HepG2 (cell line): ENCODE data around the gene LBX2. TPM values are rescaled to one million over a fixed set of nuclear protein-coding genes. Genes with fewer than 3 reads are reported as not detected.

Experiments used
- ARHGAP35 ChIP-seq: sonication (generic); formaldehyde crosslinking; IDR thresholded peaks from 2 replicates; pipeline ENCODE4 v1.9.0; 2022; ENCODE audit warnings: mild to moderate bottlenecking, inconsistent platforms, moderate library complexity, missing genetic modification reagents, borderline replicate concordance
- FOXC1 ChIP-seq: sonication (generic); formaldehyde crosslinking; IDR thresholded peaks from 2 replicates; pipeline ENCODE4 v1.8.0; 2022; ENCODE audit warnings: mild to moderate bottlenecking, missing genetic modification reagents, borderline replicate concordance
- HNF4G ChIP-seq, 2 experiments: sonication (generic) in 1 of 2; formaldehyde crosslinking in 1 of 2; IDR thresholded peaks; 2 replicates each; pipeline versions ENCODE4 v1.4.0 to v1.6.1; 2011 to 2020; ENCODE audit warnings: borderline replicate concordance in 2 of 2, low read depth in 2 of 2, mild to moderate bottlenecking in 2 of 2, low read length in 1 of 2, missing genetic modification reagents in 1 of 2, moderate library complexity in 1 of 2
- KLF9 ChIP-seq: IDR thresholded peaks from 2 replicates; pipeline ENCODE4 v1.6.1; 2016; ENCODE audit warnings: low read depth
- MAZ ChIP-seq, 2 experiments: sonication (generic) in 1 of 2; formaldehyde crosslinking in 1 of 2; IDR thresholded peaks; 2 replicates each; pipeline versions ENCODE4 v1.5.0 to v1.6.1; 2012 to 2020; ENCODE audit warnings: low read depth in 2 of 2, mild to moderate bottlenecking in 2 of 2, borderline replicate concordance in 1 of 2, improper control_type of control experiment in 1 of 2, low read length in 1 of 2, missing genetic modification reagents in 1 of 2, moderate library complexity in 1 of 2
- NCOA2 ChIP-seq: sonication (generic); formaldehyde crosslinking; IDR thresholded peaks from 2 replicates; pipeline ENCODE4 v1.8.0; 2022; ENCODE audit warnings: inconsistent platforms
- NR2F1 ChIP-seq, 2 experiments: fragments of 450-650 bp in 1 of 2; formaldehyde crosslinking in 1 of 2; IDR thresholded peaks; 2 replicates each; pipeline versions ENCODE4 v1.5.0 to v1.6.1; 2016 to 2020; ENCODE audit warnings: mild to moderate bottlenecking in 1 of 2, missing compliant biosample characterization in 1 of 2, missing genetic modification reagents in 1 of 2, moderate library complexity in 1 of 2
- THAP11 ChIP-seq: IDR thresholded peaks from 2 replicates; pipeline ENCODE4 v1.6.1; 2016; ENCODE audit warnings: missing biosample characterization, missing genetic modification reagents
- ZFP82 ChIP-seq: sonication (generic); formaldehyde crosslinking; IDR thresholded peaks from 2 replicates; pipeline ENCODE4 v1.5.1; 2020; ENCODE audit warnings: mild to moderate bottlenecking, missing genetic modification reagents, borderline replicate concordance
- ZNF274 ChIP-seq: sonication (generic); formaldehyde crosslinking; IDR thresholded peaks from 2 replicates; pipeline ENCODE4 v1.5.1; 2020; ENCODE audit warnings: mild to moderate bottlenecking, missing genetic modification reagents
- ZNF431 ChIP-seq: sonication (generic); formaldehyde crosslinking; IDR thresholded peaks from 2 replicates; pipeline ENCODE4 v1.9.0; 2022; ENCODE audit warnings: missing genetic modification reagents, low read depth, mild to moderate bottlenecking, borderline replicate concordance
- ZNF547 ChIP-seq: sonication (generic); formaldehyde crosslinking; IDR thresholded peaks from 2 replicates; pipeline ENCODE4 v1.5.1; 2020; ENCODE audit warnings: mild to moderate bottlenecking, missing genetic modification reagents
- ZNF558 ChIP-seq: sonication (generic); formaldehyde crosslinking; IDR thresholded peaks from 2 replicates; pipeline ENCODE4 v1.9.0; 2022; ENCODE audit warnings: mild to moderate bottlenecking, missing genetic modification reagents, borderline replicate concordance
- ZNF629 ChIP-seq: sonication (generic); formaldehyde crosslinking; conservative IDR thresholded peaks from 2 replicates; pipeline ENCODE4 v1.5.0; 2020; ENCODE audit warnings: missing genetic modification reagents
- ZNF792 ChIP-seq: IDR thresholded peaks from 2 replicates; pipeline ENCODE4 v1.6.1; 2016
- ZNF816 ChIP-seq: sonication (generic); formaldehyde crosslinking; IDR thresholded peaks from 2 replicates; pipeline ENCODE4 v1.8.0; 2022; ENCODE audit warnings: missing genetic modification reagents, mild to moderate bottlenecking, borderline replicate concordance
- ZNF883 ChIP-seq: sonication (generic); formaldehyde crosslinking; IDR thresholded peaks from 2 replicates; pipeline ENCODE4 v1.5.1; 2020; ENCODE audit warnings: mild to moderate bottlenecking, missing genetic modification reagents; ENCODE audit errors: not compliant biosample characterization
- ZSCAN21 ChIP-seq: sonication (generic); formaldehyde crosslinking; IDR thresholded peaks from 2 replicates; pipeline ENCODE4 v1.8.0; 2022; ENCODE audit warnings: mild to moderate bottlenecking, missing genetic modification reagents, moderate library complexity, borderline replicate concordance
- ZSCAN25 ChIP-seq: sonication (generic); formaldehyde crosslinking; IDR thresholded peaks from 2 replicates; pipeline ENCODE4 v1.8.0; 2022; ENCODE audit warnings: mild to moderate bottlenecking, missing genetic modification reagents
- polyA plus RNA-seq, 8 experiments: library from polyadenylated mRNA; depleted of rRNA in 3 of 8; stranded (reverse) in 7 of 8; unstranded in 1 of 8; fragments of >200 nt; fragmentation: Illumina TruSeq in 4 of 8; extraction: Trizol in 4 of 8; gene quantifications; 2 replicates each; pipeline versions ENCODE4 v1.2.1 to v1.2.3, GENCODE V29; 2011 to 2016; ENCODE audit warnings: low read depth in 4 of 8, missing spikeins in 1 of 8, mixed read lengths in 1 of 8; ENCODE audit not compliant: insufficient read depth in 1 of 8
- total RNA-seq, 5 experiments: library from RNA; depleted of rRNA; stranded (reverse); fragments of >200 nt; fragmentation: Illumina TruSeq; extraction: Trizol; gene quantifications; 2 replicates each; pipeline ENCODE4 v1.2.3, GENCODE V29; 2016; ENCODE audit warnings: low read depth in 1 of 5
- TF ChIP-seq, protein P1 (sequence below): IDR thresholded peaks from 2 replicates; pipeline ENCODE4 v1.6.1; 2012; ENCODE audit warnings: inconsistent platforms
- TF ChIP-seq, protein P2 (sequence below): sonication (generic); formaldehyde crosslinking; IDR thresholded peaks from 2 replicates; pipeline ENCODE4 v1.5.0; 2020; ENCODE audit warnings: mild to moderate bottlenecking, missing genetic modification reagents
- TF ChIP-seq, protein P3 (sequence below): sonication (generic); formaldehyde crosslinking; IDR thresholded peaks from 2 replicates; pipeline ENCODE4 v1.5.0; 2020; ENCODE audit warnings: mild to moderate bottlenecking, missing genetic modification reagents, moderate library complexity
- TF ChIP-seq, protein P4 (sequence below): IDR thresholded peaks from 2 replicates; pipeline ENCODE4 v1.6.1; 2016; ENCODE audit warnings: missing compliant biosample characterization, missing genetic modification reagents, borderline replicate concordance

LBX2 gene
- total and polyA plus RNA-seq, 2 of the 13 experiments (the other 11 are each of a cell fraction or from before 2014, with no cell fraction given): 6.4 to 8.1 TPM

DNA sequence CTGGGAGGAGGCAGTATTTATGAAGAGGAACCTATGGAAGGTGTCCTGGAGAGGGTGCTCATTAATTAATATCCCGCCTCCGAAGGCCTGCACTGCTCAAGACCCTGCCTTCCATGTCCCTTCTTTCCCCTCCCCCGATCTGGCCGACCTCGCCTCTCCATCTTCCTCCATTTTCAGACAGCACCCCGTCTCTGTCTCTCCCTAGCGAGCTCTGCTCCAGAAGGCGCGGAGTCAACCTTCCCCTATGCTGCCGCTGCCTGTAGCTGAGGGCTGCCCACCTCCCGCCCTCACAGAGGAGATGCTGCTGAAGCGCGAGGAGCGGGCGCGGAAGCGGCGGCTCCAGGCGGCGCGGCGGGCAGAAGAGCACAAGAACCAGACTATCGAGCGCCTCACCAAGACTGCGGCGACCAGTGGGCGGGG lies 42.3 kb downstream of the LBX2 start (continued):
- no peak for TF ChIP-seq ZSCAN25 (CRISPR knock-in tag)
- TF ChIP-seq ZNF792 (CRISPR knock-in tag): 0 out of 2 replicates have a peak, but pooled peaks have one; percentile 32
- TF ChIP-seq FOXC1 (CRISPR knock-in tag): no peak
- 0 out of 2 replicates have a peak, but pooled peaks have one; percentile 17 for TF ChIP-seq ZNF816 (CRISPR knock-in tag)
- no peak for TF ChIP-seq NCOA2 (CRISPR knock-in tag)
- TF ChIP-seq NR2F1 (CRISPR knock-in tag; IDR thresholded peaks at IDR 0.05): 0 out of 4 replicates have a peak, but pooled peaks of 1 of the 2 experiments have one; percentile 4
- no peak for TF ChIP-seq ZNF629
- peak; percentile 60; the same call in 1 of the 2 replicates for TF ChIP-seq MAZ (IDR thresholded peaks at IDR 0.05; ENCODE audit: borderline replicate concordance, low read depth, low read length)
- 0 out of 2 replicates have a peak, but pooled peaks have one; percentile 34 for TF ChIP-seq MAZ (CRISPR knock-in tag; IDR thresholded peaks at IDR 0.05; ENCODE audit: low read depth)
- TF ChIP-seq ZFP82 (CRISPR knock-in tag): 0 out of 2 replicates have a peak, but pooled peaks have one; percentile 31
- 0 out of 2 replicates have a peak, but pooled peaks have one; percentile 21 for TF ChIP-seq ZNF558 (CRISPR knock-in tag)
- no peak for TF ChIP-seq HNF4G (IDR thresholded peaks at IDR 0.05; ENCODE audit: borderline replicate concordance, low read depth, low read length)
- TF ChIP-seq HNF4G (CRISPR knock-in tag; IDR thresholded peaks at IDR 0.05; ENCODE audit: borderline replicate concordance, low read depth): no peak
- 0 out of 2 replicates have a peak, but pooled peaks have one; percentile 13 for TF ChIP-seq ARHGAP35
- 0 out of 2 replicates have a peak, but pooled peaks have one; percentile 54 for TF ChIP-seq ZNF431 (CRISPR knock-in tag)
- TF ChIP-seq ZNF883 (CRISPR knock-in tag): peak; percentile 69
- TF ChIP-seq ZNF274 (CRISPR knock-in tag): peak; percentile 9; the same call in 1 of the 2 replicates
- TF ChIP-seq, protein P1, sequence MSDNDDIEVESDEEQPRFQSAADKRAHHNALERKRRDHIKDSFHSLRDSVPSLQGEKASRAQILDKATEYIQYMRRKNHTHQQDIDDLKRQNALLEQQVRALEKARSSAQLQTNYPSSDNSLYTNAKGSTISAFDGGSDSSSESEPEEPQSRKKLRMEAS: peak; percentile 34; the same call in 1 of the 2 replicates
- TF ChIP-seq, protein P2, sequence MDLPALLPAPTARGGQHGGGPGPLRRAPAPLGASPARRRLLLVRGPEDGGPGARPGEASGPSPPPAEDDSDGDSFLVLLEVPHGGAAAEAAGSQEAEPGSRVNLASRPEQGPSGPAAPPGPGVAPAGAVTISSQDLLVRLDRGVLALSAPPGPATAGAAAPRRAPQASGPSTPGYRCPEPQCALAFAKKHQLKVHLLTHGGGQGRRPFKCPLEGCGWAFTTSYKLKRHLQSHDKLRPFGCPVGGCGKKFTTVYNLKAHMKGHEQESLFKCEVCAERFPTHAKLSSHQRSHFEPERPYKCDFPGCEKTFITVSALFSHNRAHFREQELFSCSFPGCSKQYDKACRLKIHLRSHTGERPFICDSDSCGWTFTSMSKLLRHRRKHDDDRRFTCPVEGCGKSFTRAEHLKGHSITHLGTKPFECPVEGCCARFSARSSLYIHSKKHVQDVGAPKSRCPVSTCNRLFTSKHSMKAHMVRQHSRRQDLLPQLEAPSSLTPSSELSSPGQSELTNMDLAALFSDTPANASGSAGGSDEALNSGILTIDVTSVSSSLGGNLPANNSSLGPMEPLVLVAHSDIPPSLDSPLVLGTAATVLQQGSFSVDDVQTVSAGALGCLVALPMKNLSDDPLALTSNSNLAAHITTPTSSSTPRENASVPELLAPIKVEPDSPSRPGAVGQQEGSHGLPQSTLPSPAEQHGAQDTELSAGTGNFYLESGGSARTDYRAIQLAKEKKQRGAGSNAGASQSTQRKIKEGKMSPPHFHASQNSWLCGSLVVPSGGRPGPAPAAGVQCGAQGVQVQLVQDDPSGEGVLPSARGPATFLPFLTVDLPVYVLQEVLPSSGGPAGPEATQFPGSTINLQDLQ (CRISPR knock-in tag): peak; percentile 53; the same call in 1 of the 2 replicates
- peak; percentile 69; the same call in 1 of the 2 replicates for TF ChIP-seq ZSCAN21 (CRISPR knock-in tag)
- TF ChIP-seq THAP11 (CRISPR knock-in tag): peak; percentile 38; the same call in 1 of the 2 replicates
- TF ChIP-seq ZNF547 (CRISPR knock-in tag): 0 out of 2 replicates have a peak, but pooled peaks have one; percentile 18
- TF ChIP-seq, protein P3, sequence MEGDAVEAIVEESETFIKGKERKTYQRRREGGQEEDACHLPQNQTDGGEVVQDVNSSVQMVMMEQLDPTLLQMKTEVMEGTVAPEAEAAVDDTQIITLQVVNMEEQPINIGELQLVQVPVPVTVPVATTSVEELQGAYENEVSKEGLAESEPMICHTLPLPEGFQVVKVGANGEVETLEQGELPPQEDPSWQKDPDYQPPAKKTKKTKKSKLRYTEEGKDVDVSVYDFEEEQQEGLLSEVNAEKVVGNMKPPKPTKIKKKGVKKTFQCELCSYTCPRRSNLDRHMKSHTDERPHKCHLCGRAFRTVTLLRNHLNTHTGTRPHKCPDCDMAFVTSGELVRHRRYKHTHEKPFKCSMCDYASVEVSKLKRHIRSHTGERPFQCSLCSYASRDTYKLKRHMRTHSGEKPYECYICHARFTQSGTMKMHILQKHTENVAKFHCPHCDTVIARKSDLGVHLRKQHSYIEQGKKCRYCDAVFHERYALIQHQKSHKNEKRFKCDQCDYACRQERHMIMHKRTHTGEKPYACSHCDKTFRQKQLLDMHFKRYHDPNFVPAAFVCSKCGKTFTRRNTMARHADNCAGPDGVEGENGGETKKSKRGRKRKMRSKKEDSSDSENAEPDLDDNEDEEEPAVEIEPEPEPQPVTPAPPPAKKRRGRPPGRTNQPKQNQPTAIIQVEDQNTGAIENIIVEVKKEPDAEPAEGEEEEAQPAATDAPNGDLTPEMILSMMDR (CRISPR knock-in tag): peak; percentile 31; the same call in 1 of the 2 replicates
- TF ChIP-seq, protein P4, sequence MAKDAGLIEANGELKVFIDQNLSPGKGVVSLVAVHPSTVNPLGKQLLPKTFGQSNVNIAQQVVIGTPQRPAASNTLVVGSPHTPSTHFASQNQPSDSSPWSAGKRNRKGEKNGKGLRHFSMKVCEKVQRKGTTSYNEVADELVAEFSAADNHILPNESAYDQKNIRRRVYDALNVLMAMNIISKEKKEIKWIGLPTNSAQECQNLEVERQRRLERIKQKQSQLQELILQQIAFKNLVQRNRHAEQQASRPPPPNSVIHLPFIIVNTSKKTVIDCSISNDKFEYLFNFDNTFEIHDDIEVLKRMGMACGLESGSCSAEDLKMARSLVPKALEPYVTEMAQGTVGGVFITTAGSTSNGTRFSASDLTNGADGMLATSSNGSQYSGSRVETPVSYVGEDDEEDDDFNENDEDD: 0 out of 2 replicates have a peak, but pooled peaks have one; percentile 45
- TF ChIP-seq KLF9 (CRISPR knock-in tag): 0 out of 2 replicates have a peak, but pooled peaks have one; percentile 3
